ENCODE measurements around the gene CCIN. TPM values are rescaled to one million over a fixed set of nuclear protein-coding genes. Genes with fewer than 3 reads are reported as not detected.
A peak's percentile ranks its signal among the peaks of the same experiment; 100 is the strongest.

CCIN gene
- total and polyA plus RNA-seq, 7 experiments from 2014 or later: 0.15 to 3.6 (median 0.49) TPM; not detected in 3

DNA sequence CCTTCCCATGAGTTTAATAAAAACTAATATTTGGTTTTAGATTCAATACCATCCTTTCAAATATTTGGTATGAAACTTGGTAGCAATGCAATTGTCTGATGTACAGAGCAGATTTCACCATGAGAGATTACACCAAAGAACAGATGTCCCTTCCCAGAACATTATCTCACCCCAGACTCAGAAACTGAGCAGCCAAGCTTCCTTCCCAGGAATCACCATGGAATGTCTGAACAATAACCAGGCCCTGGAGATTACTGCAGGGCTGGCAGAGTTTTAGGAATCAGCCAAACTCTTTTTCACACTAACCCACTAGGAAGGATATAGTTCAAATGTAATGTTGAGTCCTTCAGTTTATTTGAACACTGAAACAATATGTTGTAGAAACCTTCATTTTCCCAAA lies 45.4 kb downstream of the CCIN start:
- CTCF ChIA-PET: no interaction called here
- Mint-ChIP-seq H3K36me3 (peaks cover 13 to 46% (median 23%) of the 10 kb centered on the region in 5 donors), H3K27me3 (no peaks in the 10 kb centered on the region), H3K27ac (peak overlapping the region in 7 of 9 donors; percentile 7 to 86 (median 52)), H3K4me3 (no peak overlapping the region), H3K4me1 (peaks cover 30 to 77% (median 63%) of the 10 kb centered on the region in 7 donors), H3K9me3 (no peaks in the 10 kb centered on the region)
- ATAC-seq (no peak), DNase-seq (no peak)
- H3K4me3 ChIP-seq (ENCODE audit: low read length): no peak overlapping the region
- no peaks in the 10 kb centered on the region for H3K9me3 ChIP-seq (ENCODE audit: control insufficient read depth in 2 of 3, low read length in 3 of 3)
- peak overlapping the region; percentile 18 for H3K27ac ChIP-seq (ENCODE audit: low read depth, low read length)
- H3K36me3 ChIP-seq (ENCODE audit: control insufficient read depth in 2 of 3, insufficient read depth in 3 of 3, low read length in 3 of 3): peaks cover 0 to 69% (median 16%) of the 10 kb centered on the region in 3 experiments
- no peaks in the 10 kb centered on the region for H3K27me3 ChIP-seq (ENCODE audit: control insufficient read depth in 2 of 2, insufficient read depth in 2 of 2, low read length in 2 of 2)
- peaks cover 0 to 18% of the 10 kb centered on the region in 2 donors for H3K4me1 ChIP-seq (ENCODE audit: control insufficient read depth in 2 of 2, insufficient read depth in 2 of 2, low read length in 2 of 2)
- POLR2A ChIA-PET: no interaction called here
- intact Hi-C loops (cut with micrococcal nuclease): no loop called here

- ChIA-PET POLR2A (interaction anchor here (0.6 kb wide), 1 partner anchor 15 kb away, joined by 3 read pairs; no protein-coding TSS in a partner anchor), CTCF (interaction anchor here (1.2 to 1.7 kb wide), 3 partner anchors 28 to 115 kb away, joined by 3 to 4 read pairs (median 3); no protein-coding TSS in a partner anchor)
- H3K27me3 ChIP-seq (ENCODE audit: control insufficient read depth in 2 of 2, insufficient read depth in 2 of 2, low read length in 2 of 2): no peaks in the 10 kb centered on the region
- intact Hi-C loops (cut with micrococcal nuclease): no loop called here
- DNase-seq (peak in 1 of 9 donors; percentile 6), ATAC-seq (no peak)
- H3K36me3 Mint-ChIP-seq: peaks cover 3 to 42% (median 18%) of the 10 kb centered on the region in 5 donors
- H3K9me3 ChIP-seq (ENCODE audit: control insufficient read depth in 2 of 3, low read length in 3 of 3): peaks cover 0 to 3% (median 0%) of the 10 kb centered on the region in 3 experiments
- peak overlapping the region; percentile 36 for H3K27ac ChIP-seq (ENCODE audit: low read depth, low read length)
- peaks cover 24 to 55% (median 48%) of the 10 kb centered on the region in 7 donors for H3K4me1 Mint-ChIP-seq
- H3K27me3 Mint-ChIP-seq: no peaks in the 10 kb centered on the region
- peak overlapping the region; percentile 29 to 86 (median 72) for H3K27ac Mint-ChIP-seq
- no peak overlapping the region for H3K4me3 ChIP-seq (ENCODE audit: low read length)
- H3K9me3 Mint-ChIP-seq: peaks cover 0 to 5% (median 0%) of the 10 kb centered on the region in 11 donors
- H3K4me3 Mint-ChIP-seq: peak overlapping the region in 2 of 10 donors; percentile 42 to 64
- peaks cover 3 to 69% (median 6%) of the 10 kb centered on the region in 3 experiments for H3K36me3 ChIP-seq (ENCODE audit: control insufficient read depth in 2 of 3, insufficient read depth in 3 of 3, low read length in 3 of 3)
- H3K4me1 ChIP-seq (ENCODE audit: control insufficient read depth in 2 of 2, insufficient read depth in 2 of 2, low read length in 2 of 2): peaks cover 0 to 18% of the 10 kb centered on the region in 2 donors
Observed at GRCh38 chr9:36217256-36217968, 48.2 kb downstream of the CCIN start.

DNA sequence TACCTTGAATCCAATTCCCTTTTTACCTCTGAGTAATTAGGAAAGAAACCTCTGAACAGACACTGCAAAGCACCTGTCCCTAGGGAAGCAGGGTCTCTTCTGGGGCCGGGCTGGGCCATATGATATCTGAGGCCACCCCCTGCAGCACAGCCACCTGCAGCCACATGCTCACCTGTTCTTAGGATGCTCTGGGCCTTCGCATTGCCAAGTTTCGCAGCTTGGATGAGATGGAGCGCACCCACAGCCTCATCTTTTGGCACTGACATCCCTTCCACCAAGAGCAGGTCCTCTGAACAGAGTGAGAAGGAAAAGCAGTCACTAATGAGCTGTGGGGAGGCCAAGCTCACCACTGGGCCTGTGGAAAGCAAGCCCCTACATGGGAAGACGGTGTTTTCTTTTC lies 48.8 kb downstream of the CCIN start:
- Mint-ChIP-seq H3K27me3 (no peaks in the 10 kb centered on the region), H3K4me3 (peak overlapping the region in 2 of 10 donors; percentile 42 to 64), H3K9me3 (peaks cover 0 to 11% (median 4%) of the 10 kb centered on the region in 11 donors), H3K27ac (peak overlapping the region in 8 of 9 donors; percentile 29 to 86 (median 72)), H3K4me1 (peaks cover 22 to 53% (median 46%) of the 10 kb centered on the region in 7 donors), H3K36me3 (peaks cover 3 to 47% (median 24%) of the 10 kb centered on the region in 5 donors)
- peaks cover 0 to 18% of the 10 kb centered on the region in 2 donors for H3K4me1 ChIP-seq (ENCODE audit: control insufficient read depth in 2 of 2, insufficient read depth in 2 of 2, low read length in 2 of 2)
- ChIA-PET CTCF (interaction anchor here (1.2 kb wide), 1 partner anchor 116 kb away, joined by 3 read pairs; no protein-coding TSS in a partner anchor), POLR2A (no interaction called here)
- H3K27ac ChIP-seq (ENCODE audit: low read depth, low read length): peak overlapping the region; percentile 36
- H3K27me3 ChIP-seq (ENCODE audit: control insufficient read depth in 2 of 2, insufficient read depth in 2 of 2, low read length in 2 of 2): no peaks in the 10 kb centered on the region
- no peak for ATAC-seq
- intact Hi-C loops (cut with micrococcal nuclease): loop anchor here in 1 of 2 donors (1.0 kb wide), 1 partner anchor 28 kb away; the partner anchor contains the start of gene CLTA
- H3K36me3 ChIP-seq (ENCODE audit: control insufficient read depth in 2 of 3, insufficient read depth in 3 of 3, low read length in 3 of 3): peaks cover 6 to 69% (median 7%) of the 10 kb centered on the region in 3 experiments
- no peak overlapping the region for H3K4me3 ChIP-seq (ENCODE audit: low read length)
- H3K9me3 ChIP-seq (ENCODE audit: control insufficient read depth in 2 of 3, low read length in 3 of 3): peaks cover 0 to 9% (median 0%) of the 10 kb centered on the region in 3 experiments
- DNase-seq: no peak

- H3K36me3 Mint-ChIP-seq: peaks cover 3 to 48% (median 29%) of the 10 kb centered on the region in 5 donors
- intact Hi-C loops (cut with micrococcal nuclease): loop anchor here in 1 of 2 donors (1.0 kb wide), 1 partner anchor 28 kb away; the partner anchor contains the start of gene CLTA
- Histone ChIP-seq H3K27ac (ENCODE audit: low read depth, low read length) (peak overlapping the region; percentile 36), H3K4me3 (ENCODE audit: low read length) (no peak overlapping the region), H3K36me3 (ENCODE audit: control insufficient read depth in 2 of 3, insufficient read depth in 3 of 3, low read length in 3 of 3) (peaks cover 6 to 69% (median 8%) of the 10 kb centered on the region in 3 experiments), H3K27me3 (ENCODE audit: control insufficient read depth in 2 of 2, insufficient read depth in 2 of 2, low read length in 2 of 2) (no peaks in the 10 kb centered on the region), H3K4me1 (ENCODE audit: control insufficient read depth in 2 of 2, insufficient read depth in 2 of 2, low read length in 2 of 2) (peaks cover 0 to 18% of the 10 kb centered on the region in 2 donors), H3K9me3 (ENCODE audit: control insufficient read depth in 2 of 3, low read length in 3 of 3) (peaks cover 0 to 10% (median 0%) of the 10 kb centered on the region in 3 experiments)
- H3K9me3 Mint-ChIP-seq: peaks cover 0 to 16% (median 7%) of the 10 kb centered on the region in 11 donors
- ChIA-PET POLR2A (no interaction called here), CTCF (no interaction called here)
- H3K4me3 Mint-ChIP-seq: peak overlapping the region in 2 of 10 donors; percentile 30 to 64
- no peaks in the 10 kb centered on the region for H3K27me3 Mint-ChIP-seq
- peak; percentile 26 for ATAC-seq
- H3K27ac Mint-ChIP-seq: peak overlapping the region; percentile 29 to 86 (median 72)
- peak in 1 of 9 donors; percentile 28 for DNase-seq
- peaks cover 20 to 50% (median 42%) of the 10 kb centered on the region in 7 donors for H3K4me1 Mint-ChIP-seq
Observed at GRCh38 chr9:36218411-36218901, 49.3 kb downstream of the CCIN start.

Other genes with a start within 250 kb of the CCIN start
- gene OR2S2, start 211.2 kb upstream of the CCIN start, total RNA-seq: not detected
- not detected for gene OR2S2, start 211.2 kb upstream of the CCIN start, polyA plus RNA-seq
- 10 to 100 TPM in 3 of 5 experiments, 1 to 10 TPM in 2; 7.4 to 16.7 (median 13.3) TPM for gene RECK, start 132.5 kb upstream of the CCIN start, total RNA-seq
- gene RECK, start 132.5 kb upstream of the CCIN start, polyA plus RNA-seq: 10 to 100 TPM; 23.7 to 26.2 TPM
- gene GLIPR2, start 32.7 kb upstream of the CCIN start, total RNA-seq: 10 to 100 TPM in 3 of 5 experiments, 1 to 10 TPM in 2; 7.7 to 74.7 (median 18.6) TPM
- 10 to 100 TPM; 38.8 to 68.6 TPM for gene GLIPR2, start 32.7 kb upstream of the CCIN start, polyA plus RNA-seq
- 100 to 1,000 TPM in 1 of 5 experiments, 10 to 100 TPM in 4; 32.2 to 140 (median 69.5) TPM for gene CLTA, start 21.5 kb downstream of the CCIN start, total RNA-seq
- 100 to 1,000 TPM in 1 of 2 donors, 10 to 100 TPM in 1; 72.0 to 114 TPM for gene CLTA, start 21.5 kb downstream of the CCIN start, polyA plus RNA-seq
- 10 to 100 TPM; 12.6 to 18.5 (median 16.0) TPM for gene GNE, start 89.1 kb downstream of the CCIN start, total RNA-seq
- 1 to 10 TPM; 6.4 to 7.4 TPM for gene GNE, start 89.1 kb downstream of the CCIN start, polyA plus RNA-seq
- 10 to 100 TPM; 39.2 to 88.2 (median 72.9) TPM for gene RNF38, start 230.9 kb downstream of the CCIN start, total RNA-seq
- 10 to 100 TPM; 16.8 to 25.2 TPM for gene RNF38, start 230.9 kb downstream of the CCIN start, polyA plus RNA-seq